Type B pancreatic cell (in vitro differentiated cells): ENCODE measurements around the gene IL36G. TPM values are rescaled to one million over a fixed set of nuclear protein-coding genes. Genes with fewer than 3 reads are reported as not detected.
A peak's percentile ranks its signal among the peaks of the same experiment; 100 is the strongest.

ENCODE experiments used
- DNase-seq: peaks from one replicate; pipeline ENCODE4 v3.0.0; 2021; ENCODE audit warnings: mixed read lengths; ENCODE audit not compliant: unreplicated experiment; ENCODE audit errors: extremely low spot score
- H3K27ac Mint-ChIP-seq: 2 replicates; pipeline ENCODE4 v1.8.0; 2021; ENCODE audit warnings: mild to moderate bottlenecking, mixed read lengths
- H3K27me3 Mint-ChIP-seq: 2 replicates; pipeline ENCODE4 v1.8.0; 2021; ENCODE audit warnings: mixed read lengths
- H3K36me3 Mint-ChIP-seq: 2 replicates; pipeline ENCODE4 v1.8.0; 2021; ENCODE audit warnings: mixed read lengths
- H3K4me1 Mint-ChIP-seq: one replicate; pipeline ENCODE4 v1.8.0; 2021; ENCODE audit warnings: mixed read lengths; ENCODE audit not compliant: unreplicated experiment
- H3K4me3 Mint-ChIP-seq: 2 replicates; pipeline ENCODE4 v1.8.0; 2021; ENCODE audit warnings: mild to moderate bottlenecking, mixed read lengths
- H3K9me3 Mint-ChIP-seq: 2 replicates; pipeline ENCODE4 v1.8.0; 2021; ENCODE audit warnings: mixed read lengths
- total RNA-seq: library from RNA; stranded (reverse); gene quantifications from 2 replicates; pipeline ENCODE4 v1.2.1, GENCODE V29; 2021; ENCODE audit warnings: low replicate concordance
- TF ChIP-seq, protein P1 (sequence below): fragments of 200-600 bp; sonication (generic); conservative IDR thresholded peaks from 2 replicates; pipeline ENCODE4 v1.5.0; 2021; ENCODE audit warnings: antibody characterized with exemption, mild to moderate bottlenecking

Gene IL36G
- total RNA-seq, 1 donor from 2014 or later: not detected

DNA sequence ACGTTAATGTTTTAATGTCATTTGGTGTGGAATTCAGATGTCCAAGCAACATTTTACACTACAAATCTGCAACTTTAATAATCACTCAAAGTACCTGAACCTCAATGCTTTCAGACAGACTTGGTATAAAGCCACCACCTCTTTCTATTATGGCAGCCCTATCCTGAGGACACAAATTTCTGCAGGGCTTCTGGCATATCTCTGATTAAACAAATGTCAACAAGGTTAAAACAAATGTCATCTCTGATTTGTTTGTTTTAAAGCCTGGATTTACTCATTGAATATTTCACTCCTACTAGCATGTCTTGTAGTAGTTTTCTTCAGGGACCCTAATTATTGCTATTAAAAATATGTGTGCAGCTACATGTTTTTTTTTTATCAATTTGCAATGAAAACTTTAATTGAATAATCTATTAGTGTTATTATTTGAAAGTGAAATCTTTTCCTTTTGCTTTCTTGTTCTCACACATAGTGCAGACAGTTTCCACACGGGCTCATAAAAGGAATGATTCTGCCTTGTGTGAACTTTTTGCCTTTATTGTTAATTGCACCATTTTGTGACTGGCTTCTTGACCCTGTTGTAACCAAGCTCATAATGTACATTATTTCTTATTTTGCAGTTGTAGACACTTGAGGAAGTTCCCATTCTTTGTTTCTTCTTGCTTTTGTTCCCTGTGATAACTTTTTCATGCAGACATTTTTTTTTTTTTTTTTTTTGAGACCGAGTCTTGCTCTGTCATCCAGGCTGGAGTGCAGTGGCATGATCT is 36.8 kb upstream of the IL36G start:
- TF ChIP-seq, protein P1, sequence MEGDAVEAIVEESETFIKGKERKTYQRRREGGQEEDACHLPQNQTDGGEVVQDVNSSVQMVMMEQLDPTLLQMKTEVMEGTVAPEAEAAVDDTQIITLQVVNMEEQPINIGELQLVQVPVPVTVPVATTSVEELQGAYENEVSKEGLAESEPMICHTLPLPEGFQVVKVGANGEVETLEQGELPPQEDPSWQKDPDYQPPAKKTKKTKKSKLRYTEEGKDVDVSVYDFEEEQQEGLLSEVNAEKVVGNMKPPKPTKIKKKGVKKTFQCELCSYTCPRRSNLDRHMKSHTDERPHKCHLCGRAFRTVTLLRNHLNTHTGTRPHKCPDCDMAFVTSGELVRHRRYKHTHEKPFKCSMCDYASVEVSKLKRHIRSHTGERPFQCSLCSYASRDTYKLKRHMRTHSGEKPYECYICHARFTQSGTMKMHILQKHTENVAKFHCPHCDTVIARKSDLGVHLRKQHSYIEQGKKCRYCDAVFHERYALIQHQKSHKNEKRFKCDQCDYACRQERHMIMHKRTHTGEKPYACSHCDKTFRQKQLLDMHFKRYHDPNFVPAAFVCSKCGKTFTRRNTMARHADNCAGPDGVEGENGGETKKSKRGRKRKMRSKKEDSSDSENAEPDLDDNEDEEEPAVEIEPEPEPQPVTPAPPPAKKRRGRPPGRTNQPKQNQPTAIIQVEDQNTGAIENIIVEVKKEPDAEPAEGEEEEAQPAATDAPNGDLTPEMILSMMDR: no peak

DNA sequence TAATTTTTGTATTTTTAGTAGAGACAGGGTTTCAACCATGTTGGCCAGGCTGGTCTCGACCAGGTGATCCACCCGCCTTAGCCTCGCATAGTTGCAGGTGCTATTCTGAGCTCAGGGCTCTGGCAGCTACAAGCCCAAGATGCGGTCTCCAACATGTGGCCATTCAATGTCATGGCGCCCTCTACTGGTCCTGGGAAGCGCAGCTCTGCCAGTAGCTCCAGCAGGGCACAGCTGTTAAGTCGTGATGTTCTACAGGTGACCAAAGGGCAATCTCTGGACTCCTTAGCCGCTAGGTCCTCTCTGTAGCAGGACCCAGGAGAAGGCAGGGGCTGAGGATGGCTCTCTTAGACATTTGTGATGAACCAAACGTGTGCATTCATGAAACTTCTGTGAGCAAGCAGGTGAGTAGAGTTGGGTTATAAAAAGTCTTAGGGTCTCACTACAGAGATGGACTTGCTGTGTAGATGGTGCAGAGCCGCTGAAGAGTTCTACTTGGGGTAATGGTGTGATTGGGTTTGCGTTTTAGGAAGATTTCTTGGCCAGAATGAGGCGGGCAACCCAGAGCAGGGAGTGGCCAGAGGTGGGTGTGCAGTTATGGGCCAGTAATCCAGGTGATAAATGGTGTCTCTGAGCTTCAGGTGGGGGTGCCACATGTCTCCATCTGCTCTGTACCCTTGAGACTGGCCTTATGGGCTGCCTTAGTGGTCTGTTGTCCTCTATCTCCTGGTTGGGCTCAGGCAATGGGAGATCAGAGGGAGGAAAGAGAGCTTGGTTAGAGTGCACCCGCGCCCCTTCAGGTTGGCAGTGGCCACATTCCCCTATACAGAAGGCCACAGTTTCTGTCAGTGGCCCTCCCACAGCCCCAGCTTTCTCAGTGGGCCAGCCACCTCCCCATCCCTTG is 35.8 kb upstream of the IL36G start:
- Mint-ChIP-seq H3K4me3 (no peak overlapping the region), H3K4me1 (peaks cover 4% of the 10 kb centered on the region), H3K9me3 (no peaks in the 10 kb centered on the region), H3K36me3 (no peaks in the 10 kb centered on the region), H3K27me3 (peaks cover 13% of the 10 kb centered on the region), H3K27ac (no peak overlapping the region)
- peak; percentile 83 for DNase-seq
- TF ChIP-seq, protein P1: peak; percentile 89

More for the DNA sequence above, 36.8 kb upstream of the IL36G start:
- Mint-ChIP-seq H3K4me1 (peaks cover 4% of the 10 kb centered on the region), H3K27ac (no peak overlapping the region), H3K36me3 (no peaks in the 10 kb centered on the region), H3K9me3 (no peaks in the 10 kb centered on the region), H3K4me3 (no peak overlapping the region), H3K27me3 (peaks cover 13% of the 10 kb centered on the region)
- no peak for DNase-seq

DNA sequence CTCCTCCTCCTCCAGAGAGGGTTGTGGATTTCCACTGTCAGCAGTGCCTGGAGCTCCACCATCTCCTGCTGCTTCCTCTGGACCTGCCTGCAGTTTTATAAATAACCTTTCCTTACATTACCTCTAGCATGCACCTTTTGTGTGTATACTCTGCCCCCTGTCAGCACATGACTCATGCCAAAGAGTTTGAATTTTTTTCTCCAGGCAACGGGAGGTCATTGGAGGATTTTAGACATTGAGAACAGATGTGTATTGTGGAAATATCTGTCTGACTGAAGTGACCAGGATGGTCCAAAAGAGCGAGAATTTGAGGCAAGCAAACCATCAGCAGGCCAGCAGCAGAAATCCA is 35.2 kb upstream of the IL36G start:
- DNase-seq: no peak
- H3K4me1 Mint-ChIP-seq: peaks cover 4% of the 10 kb centered on the region
- no peaks in the 10 kb centered on the region for H3K9me3 Mint-ChIP-seq
- H3K4me3 Mint-ChIP-seq: no peak overlapping the region
- H3K27ac Mint-ChIP-seq: no peak overlapping the region
- TF ChIP-seq, protein P1: no peak
- peaks cover 11% of the 10 kb centered on the region for H3K27me3 Mint-ChIP-seq
- H3K36me3 Mint-ChIP-seq: no peaks in the 10 kb centered on the region

DNA sequence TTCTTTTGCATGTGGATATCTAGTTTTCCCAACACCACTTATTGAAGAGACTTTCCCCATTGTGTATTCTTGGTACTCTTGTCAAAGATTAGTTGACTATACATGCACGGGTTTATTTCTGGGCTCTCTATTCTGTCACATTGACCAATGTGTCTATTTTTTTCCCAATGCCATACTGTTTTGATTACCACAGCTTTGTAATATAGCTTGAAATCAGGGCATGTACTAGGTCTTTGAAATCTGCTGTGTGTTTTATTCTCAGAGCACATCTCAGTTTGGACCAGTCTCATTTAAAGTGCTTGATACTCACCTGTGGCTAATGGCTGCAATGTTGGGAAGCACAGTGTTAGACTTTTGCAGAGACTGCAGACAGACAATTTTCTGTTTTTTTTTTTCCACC is 32.8 kb upstream of the IL36G start:
- DNase-seq: no peak
- no peaks in the 10 kb centered on the region for H3K9me3 Mint-ChIP-seq
- no peak overlapping the region for H3K27ac Mint-ChIP-seq
- no peaks in the 10 kb centered on the region for H3K36me3 Mint-ChIP-seq
- H3K4me3 Mint-ChIP-seq: no peak overlapping the region
- H3K27me3 Mint-ChIP-seq: peaks cover 15% of the 10 kb centered on the region
- H3K4me1 Mint-ChIP-seq: peaks cover 4% of the 10 kb centered on the region
- TF ChIP-seq, protein P1: no peak

DNA sequence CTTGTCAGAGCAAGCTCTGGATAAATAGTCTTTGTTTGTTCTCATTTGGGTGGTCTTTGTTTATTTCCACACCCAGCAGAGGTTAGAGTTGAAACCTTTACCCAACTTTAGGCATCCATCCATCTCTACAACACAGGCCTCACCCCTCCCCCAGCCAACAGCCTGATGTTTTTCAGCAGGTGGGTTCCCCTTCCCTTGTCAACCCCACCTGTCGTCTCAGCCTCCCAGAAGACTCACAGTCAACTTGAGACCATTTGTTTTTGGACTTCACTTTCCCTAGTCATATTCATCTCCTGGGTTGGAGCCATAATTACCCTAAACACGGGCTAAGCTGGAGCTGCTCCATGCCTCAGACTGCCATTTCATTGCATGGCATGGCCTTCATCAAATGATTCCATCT is 31.7 kb upstream of the IL36G start:
- H3K36me3 Mint-ChIP-seq: no peaks in the 10 kb centered on the region
- TF ChIP-seq, protein P1: no peak
- H3K4me1 Mint-ChIP-seq: peaks cover 4% of the 10 kb centered on the region
- no peak for DNase-seq
- peaks cover 18% of the 10 kb centered on the region for H3K27me3 Mint-ChIP-seq
- no peak overlapping the region for H3K4me3 Mint-ChIP-seq
- no peak overlapping the region for H3K27ac Mint-ChIP-seq
- no peaks in the 10 kb centered on the region for H3K9me3 Mint-ChIP-seq
